ENCODE results near the gene TECR.

GRCh38 chr19:14502334-14503092 is 26.9 kb upstream of the TECR start:
- no peak for TF ChIP-seq CTCF (IDR thresholded peaks at IDR 0.05; ENCODE audit: low read length)
- no peak for TF ChIP-seq EZH2 (optimal IDR thresholded peaks at IDR 0.05; ENCODE audit: low read depth, low read length)

Measured in MM.1S (cell line).